IPS-15b (cell line): ENCODE data around the gene PABPC3.

ENCODE experiments used
- H3K27me3 ChIP-seq: one replicate; pipeline ENCODE4 v1.6.1; 2013; ENCODE audit warnings: low read length; ENCODE audit not compliant: control insufficient read depth, insufficient read depth
- H3K36me3 ChIP-seq: one replicate; pipeline ENCODE4 v1.6.1; 2013; ENCODE audit warnings: low read length; ENCODE audit not compliant: control insufficient read depth, insufficient read depth
- H3K4me1 ChIP-seq: one replicate; pipeline ENCODE4 v1.6.1; 2013; ENCODE audit warnings: mild to moderate bottlenecking, low read length; ENCODE audit not compliant: control insufficient read depth, insufficient read depth
- H3K4me3 ChIP-seq: one replicate; pipeline ENCODE4 v1.5.1; 2013; ENCODE audit warnings: low read depth, low read length
- H3K9ac ChIP-seq: one replicate; pipeline ENCODE4 v1.6.1; 2013; ENCODE audit warnings: low read depth, mild to moderate bottlenecking, low read length
- H3K9me3 ChIP-seq: one replicate; pipeline ENCODE4 v1.6.1; 2013; ENCODE audit warnings: mild to moderate bottlenecking, low read length; ENCODE audit not compliant: control insufficient read depth, insufficient read depth

Gene PABPC3

GRCh38 chr13:25069236-25069635 lies 26.7 kb upstream of the PABPC3 start:
- H3K4me1 ChIP-seq: peaks cover 12% of the 10 kb centered on the region
- no peaks in the 10 kb centered on the region for H3K27me3 ChIP-seq
- no peak overlapping the region for H3K4me3 ChIP-seq
- H3K36me3 ChIP-seq: no peaks in the 10 kb centered on the region
- H3K9ac ChIP-seq: no peak overlapping the region
- H3K9me3 ChIP-seq: no peaks in the 10 kb centered on the region

GRCh38 chr13:25069911-25070310 lies 26.0 kb upstream of the PABPC3 start:
- Histone ChIP-seq H3K27me3 (no peaks in the 10 kb centered on the region), H3K4me3 (no peak overlapping the region), H3K4me1 (peaks cover 12% of the 10 kb centered on the region), H3K9ac (no peak overlapping the region), H3K36me3 (no peaks in the 10 kb centered on the region), H3K9me3 (no peaks in the 10 kb centered on the region)

GRCh38 chr13:25080773-25081172 lies 15.2 kb upstream of the PABPC3 start:
- Histone ChIP-seq H3K36me3 (no peaks in the 10 kb centered on the region), H3K4me1 (no peaks in the 10 kb centered on the region), H3K9me3 (no peaks in the 10 kb centered on the region), H3K4me3 (no peak overlapping the region), H3K27me3 (no peaks in the 10 kb centered on the region), H3K9ac (no peak overlapping the region)

GRCh38 chr13:25084096-25084495 lies 11.8 kb upstream of the PABPC3 start:
- no peaks in the 10 kb centered on the region for H3K9me3 ChIP-seq
- no peak overlapping the region for H3K4me3 ChIP-seq
- H3K36me3 ChIP-seq: no peaks in the 10 kb centered on the region
- H3K4me1 ChIP-seq: no peaks in the 10 kb centered on the region
- no peak overlapping the region for H3K9ac ChIP-seq
- H3K27me3 ChIP-seq: no peaks in the 10 kb centered on the region

- Histone ChIP-seq H3K36me3 (no peaks in the 10 kb centered on the region), H3K9ac (no peak overlapping the region), H3K27me3 (no peaks in the 10 kb centered on the region), H3K9me3 (no peaks in the 10 kb centered on the region), H3K4me1 (no peaks in the 10 kb centered on the region), H3K4me3 (no peak overlapping the region)
Measured at GRCh38 chr13:25085125-25085742, 10.7 kb upstream of the PABPC3 start.

- H3K36me3 ChIP-seq: no peaks in the 10 kb centered on the region
- H3K27me3 ChIP-seq: no peaks in the 10 kb centered on the region
- H3K4me3 ChIP-seq: no peak overlapping the region
- no peak overlapping the region for H3K9ac ChIP-seq
- H3K4me1 ChIP-seq: no peaks in the 10 kb centered on the region
- no peaks in the 10 kb centered on the region for H3K9me3 ChIP-seq
Measured at GRCh38 chr13:25088562-25089221, 7.2 kb upstream of the PABPC3 start.

GRCh38 chr13:25097426-25097825 lies 1.5 kb downstream of the PABPC3 start:
- Histone ChIP-seq H3K9me3 (no peaks in the 10 kb centered on the region), H3K4me3 (no peak overlapping the region), H3K9ac (no peak overlapping the region), H3K36me3 (no peaks in the 10 kb centered on the region), H3K4me1 (no peaks in the 10 kb centered on the region), H3K27me3 (peaks cover 14% of the 10 kb centered on the region)

- no peaks in the 10 kb centered on the region for H3K9me3 ChIP-seq
- no peaks in the 10 kb centered on the region for H3K27me3 ChIP-seq
- H3K9ac ChIP-seq: no peak overlapping the region
- H3K4me1 ChIP-seq: no peaks in the 10 kb centered on the region
- no peaks in the 10 kb centered on the region for H3K36me3 ChIP-seq
- no peak overlapping the region for H3K4me3 ChIP-seq
Measured at GRCh38 chr13:25103711-25104110, 7.8 kb downstream of the PABPC3 start.

- Histone ChIP-seq H3K9ac (no peak overlapping the region), H3K9me3 (no peaks in the 10 kb centered on the region), H3K36me3 (no peaks in the 10 kb centered on the region), H3K27me3 (no peaks in the 10 kb centered on the region), H3K4me1 (peaks cover 1% of the 10 kb centered on the region), H3K4me3 (no peak overlapping the region)
Measured at GRCh38 chr13:25109341-25109740, 13.4 kb downstream of the PABPC3 start.

GRCh38 chr13:25110956-25111584 lies 15.1 kb downstream of the PABPC3 start:
- peaks cover 3% of the 10 kb centered on the region for H3K4me1 ChIP-seq
- H3K27me3 ChIP-seq: no peaks in the 10 kb centered on the region
- no peak overlapping the region for H3K4me3 ChIP-seq
- H3K9me3 ChIP-seq: no peaks in the 10 kb centered on the region
- no peaks in the 10 kb centered on the region for H3K36me3 ChIP-seq
- H3K9ac ChIP-seq: no peak overlapping the region

- Histone ChIP-seq H3K4me1 (peaks cover 3% of the 10 kb centered on the region), H3K27me3 (no peaks in the 10 kb centered on the region), H3K4me3 (no peak overlapping the region)
Measured at GRCh38 chr13:25111585-25111956, 15.6 kb downstream of the PABPC3 start.

GRCh38 chr13:25112695-25113255 lies 16.8 kb downstream of the PABPC3 start:
- Histone ChIP-seq H3K4me1 (peaks cover 3% of the 10 kb centered on the region), H3K4me3 (no peak overlapping the region), H3K27me3 (peaks cover 3% of the 10 kb centered on the region), H3K9ac (no peak overlapping the region), H3K9me3 (no peaks in the 10 kb centered on the region), H3K36me3 (no peaks in the 10 kb centered on the region)

More at GRCh38 chr13:25111585-25111956, 15.6 kb downstream of the PABPC3 start:
- H3K9me3 ChIP-seq: no peaks in the 10 kb centered on the region
- no peaks in the 10 kb centered on the region for H3K36me3 ChIP-seq
- no peak overlapping the region for H3K9ac ChIP-seq
